Activated CD8-positive, alpha-beta memory T cell treated with anti-CD3 and anti-CD28 coated beads, Interleukin-2, amount 50 U/mL, for 1 hour (primary cell): Measurements from ENCODE around the gene MAPT.

ENCODE experiments used
- DNase-seq: peaks from one replicate; pipeline ENCODE4 v3.0.0-alpha.2; 2020; ENCODE audit errors: extremely low read depth

Gene MAPT

GRCh38 chr17:46053911-46054534 lies 159.7 kb downstream of the MAPT start:
- DNase-seq, result no peak

GRCh38 chr17:46056800-46057304 lies 162.5 kb downstream of the MAPT start:
- no peak for DNase-seq

GRCh38 chr17:46057366-46057765 lies 163.0 kb downstream of the MAPT start:
- no peak for DNase-seq

GRCh38 chr17:46059486-46059885 lies 165.1 kb downstream of the MAPT start:
- no peak for DNase-seq

- DNase-seq, result no peak
These were observed 166.1 kb downstream of the MAPT start for GRCh38 chr17:46060461-46060860.

GRCh38 chr17:46061435-46061834 lies 167.1 kb downstream of the MAPT start:
- DNase-seq, result no peak

- no peak for DNase-seq
These were observed 168.9 kb downstream of the MAPT start for GRCh38 chr17:46063241-46063640.

GRCh38 chr17:46064460-46064859 lies 170.1 kb downstream of the MAPT start:
- no peak for DNase-seq

- DNase-seq, result no peak
These were observed 177.4 kb downstream of the MAPT start for GRCh38 chr17:46071796-46072195.

GRCh38 chr17:46072998-46073397 lies 178.6 kb downstream of the MAPT start:
- DNase-seq, result no peak

GRCh38 chr17:46074540-46074939 lies 180.2 kb downstream of the MAPT start:
- no peak for DNase-seq
